ENCODE measurements around the gene GSN. TPM values are rescaled to one million over a fixed set of nuclear protein-coding genes. Genes with fewer than 3 reads are reported as not detected.

Gene GSN
- total and polyA plus RNA-seq, 2 donors (not counting 1 experiment from before 2014, with no cell fraction given): 38.4 to 45.4 TPM

GRCh38 chr9:121380846-121381245 is 112.9 kb downstream of the GSN start:
- Histone ChIP-seq H3K4me2 (replicated peaks; ENCODE audit: low read depth, low read length, poor library complexity, severe bottlenecking) (no peak overlapping the region), H2AFZ (ENCODE audit: insufficient read depth, low read depth, low read length, poor library complexity, severe bottlenecking) (no peak overlapping the region), H3K79me2 (ENCODE audit: control insufficient read depth, insufficient read depth, low read length) (no peaks in the 10 kb centered on the region), H3K36me3 (replicated peaks in 1 of 2; ENCODE audit: control extremely low read depth in 1 of 2, control insufficient read depth in 1 of 2, extremely low read depth in 1 of 2, insufficient read depth in 2 of 2, low read length in 1 of 2) (no peaks in the 10 kb centered on the region), H3K27me3 (replicated peaks in 1 of 4; ENCODE audit: control extremely low read depth in 1 of 4, control insufficient read depth in 3 of 4, insufficient read depth in 4 of 4, low read length in 3 of 4) (no peaks in the 10 kb centered on the region), H3K9me3 (ENCODE audit: control extremely low read depth in 1 of 3, control insufficient read depth in 2 of 3, insufficient read depth in 1 of 3, low read length in 2 of 3) (no peaks in the 10 kb centered on the region), H3K4me3 (ENCODE audit: control extremely low read depth in 1 of 5, extremely low read depth in 1 of 5, insufficient read depth in 1 of 5, low read depth in 2 of 5, low read length in 4 of 5) (no peak overlapping the region), H3K9ac (ENCODE audit: low read length) (no peak overlapping the region), H4K20me1 (ENCODE audit: control insufficient read depth, insufficient read depth, low read length, poor library complexity, severe bottlenecking) (no peaks in the 10 kb centered on the region), H3K27ac (ENCODE audit: low read length in 2 of 2) (no peak overlapping the region), H3K4me1 (ENCODE audit: control insufficient read depth in 2 of 2, insufficient read depth in 2 of 2, low read length in 2 of 2) (no peaks in the 10 kb centered on the region)
- DNase-seq (no peak), ATAC-seq (ENCODE audit: low read depth) (no peak)
- Mint-ChIP-seq H3K4me3 (no peak overlapping the region), H3K27ac (no peak overlapping the region), H3K9me3 (ENCODE audit: insufficient read depth) (no peaks in the 10 kb centered on the region), H3K4me1 (no peaks in the 10 kb centered on the region), H3K27me3 (no peaks in the 10 kb centered on the region)
- ChIA-PET POLR2A (no interaction called here), CTCF (interaction anchor here (0.7 to 1.6 kb wide), 3 partner anchors 17 to 155 kb away, joined by 3 to 7 read pairs (median 4); no protein-coding TSS in a partner anchor)
- TF ChIP-seq, protein P1, sequence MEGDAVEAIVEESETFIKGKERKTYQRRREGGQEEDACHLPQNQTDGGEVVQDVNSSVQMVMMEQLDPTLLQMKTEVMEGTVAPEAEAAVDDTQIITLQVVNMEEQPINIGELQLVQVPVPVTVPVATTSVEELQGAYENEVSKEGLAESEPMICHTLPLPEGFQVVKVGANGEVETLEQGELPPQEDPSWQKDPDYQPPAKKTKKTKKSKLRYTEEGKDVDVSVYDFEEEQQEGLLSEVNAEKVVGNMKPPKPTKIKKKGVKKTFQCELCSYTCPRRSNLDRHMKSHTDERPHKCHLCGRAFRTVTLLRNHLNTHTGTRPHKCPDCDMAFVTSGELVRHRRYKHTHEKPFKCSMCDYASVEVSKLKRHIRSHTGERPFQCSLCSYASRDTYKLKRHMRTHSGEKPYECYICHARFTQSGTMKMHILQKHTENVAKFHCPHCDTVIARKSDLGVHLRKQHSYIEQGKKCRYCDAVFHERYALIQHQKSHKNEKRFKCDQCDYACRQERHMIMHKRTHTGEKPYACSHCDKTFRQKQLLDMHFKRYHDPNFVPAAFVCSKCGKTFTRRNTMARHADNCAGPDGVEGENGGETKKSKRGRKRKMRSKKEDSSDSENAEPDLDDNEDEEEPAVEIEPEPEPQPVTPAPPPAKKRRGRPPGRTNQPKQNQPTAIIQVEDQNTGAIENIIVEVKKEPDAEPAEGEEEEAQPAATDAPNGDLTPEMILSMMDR (IDR thresholded peaks at IDR 0.05): no peak
- TF ChIP-seq EZH2 (IDR thresholded peaks at IDR 0.05; ENCODE audit: borderline replicate concordance, insufficient read depth, low read depth, low read length, poor library complexity, severe bottlenecking): no peak
- intact Hi-C loops (cut with micrococcal nuclease): no loop called here

Other genes with a start within 250 kb of the GSN start
- gene C5, start 217.9 kb upstream of the GSN start, total RNA-seq: 9.4 and 10.4 TPM in 2 replicates
- 2.7 and 3.4 TPM in 2 replicates for gene C5, start 217.9 kb upstream of the GSN start, polyA plus RNA-seq
- 146 and 150 TPM in 2 replicates for gene CNTRL, start 193.2 kb upstream of the GSN start, total RNA-seq
- gene CNTRL, start 193.2 kb upstream of the GSN start, polyA plus RNA-seq: 40.0 and 67.5 TPM in 2 replicates
- gene RAB14, start 66.3 kb upstream of the GSN start, total RNA-seq: 50.9 and 52.6 TPM in 2 replicates
- gene RAB14, start 66.3 kb upstream of the GSN start, polyA plus RNA-seq: 20.4 and 31.1 TPM in 2 replicates
- 6.1 and 6.3 TPM in 2 replicates for gene STOM, start 102.1 kb downstream of the GSN start, total RNA-seq
- gene STOM, start 102.1 kb downstream of the GSN start, polyA plus RNA-seq: 2.7 and 7.2 TPM in 2 replicates
- not detected in 2 replicates for gene GGTA1, start 231.7 kb downstream of the GSN start, total RNA-seq
- gene GGTA1, start 231.7 kb downstream of the GSN start, polyA plus RNA-seq: 0.20 TPM in 1 of 2 replicates, not detected in the other